ENCODE data around the gene FMR1NB.

Gene FMR1NB, protein sequence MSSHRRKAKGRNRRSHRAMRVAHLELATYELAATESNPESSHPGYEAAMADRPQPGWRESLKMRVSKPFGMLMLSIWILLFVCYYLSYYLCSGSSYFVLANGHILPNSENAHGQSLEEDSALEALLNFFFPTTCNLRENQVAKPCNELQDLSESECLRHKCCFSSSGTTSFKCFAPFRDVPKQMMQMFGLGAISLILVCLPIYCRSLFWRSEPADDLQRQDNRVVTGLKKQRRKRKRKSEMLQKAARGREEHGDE

DNA sequence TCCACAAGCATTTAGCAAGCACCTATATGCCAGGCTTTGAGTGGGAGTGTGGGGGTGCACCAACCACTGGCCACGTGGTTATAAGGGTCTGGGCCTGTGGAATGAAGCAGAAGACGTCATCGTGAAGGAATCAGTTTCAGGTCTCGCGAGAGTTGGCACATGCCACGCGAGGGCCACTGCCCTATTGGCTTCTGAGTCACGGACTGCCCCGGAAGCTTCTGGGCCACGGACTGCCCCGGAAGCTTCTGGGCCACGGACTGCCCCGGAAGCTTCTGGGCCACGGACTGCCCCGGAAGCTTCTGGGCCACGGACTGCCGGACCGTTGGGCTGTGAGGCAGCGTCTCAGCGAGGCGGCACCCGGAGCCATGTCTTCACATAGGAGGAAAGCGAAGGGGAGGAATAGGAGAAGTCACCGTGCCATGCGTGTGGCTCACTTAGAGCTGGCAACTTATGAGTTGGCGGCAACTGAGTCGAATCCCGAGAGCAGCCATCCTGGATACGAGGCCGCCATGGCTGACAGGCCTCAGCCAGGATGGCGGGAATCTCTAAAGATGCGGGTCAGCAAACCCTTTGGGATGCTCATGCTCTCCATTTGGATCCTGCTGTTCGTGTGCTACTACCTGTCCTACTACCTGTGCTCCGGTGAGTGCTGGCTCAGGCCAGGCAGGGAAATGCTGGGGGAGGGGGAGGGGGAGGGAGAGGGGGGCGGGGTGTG lies at the start of gene FMR1NB:
TSS of gene FMR1NB (plus strand) at position 300 of the 715 bp plus-strand sequence. CDS start at position 366, 66 bp downstream.
- POLR2A ChIA-PET = no interaction called here

DNA sequence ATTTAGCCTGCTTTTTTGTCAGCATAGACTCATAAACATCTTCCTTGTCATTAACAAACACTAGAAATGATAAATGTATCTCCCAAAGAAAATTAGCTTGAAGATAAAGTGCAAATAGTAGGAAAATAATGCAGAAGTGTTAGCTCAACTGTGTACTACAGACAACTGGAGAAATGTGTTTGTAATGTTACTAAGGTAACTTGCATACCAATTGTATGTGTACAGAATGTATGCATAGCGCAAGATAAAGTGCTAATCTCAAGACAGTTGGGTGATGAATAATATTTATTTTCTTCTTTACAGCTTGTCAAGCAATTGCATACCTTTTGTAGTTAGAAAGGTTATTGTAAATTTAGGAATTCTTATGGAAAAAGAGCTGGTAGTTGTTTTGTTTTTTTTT lies 47.3 kb upstream of the FMR1NB start:
- POLR2A ChIA-PET = no interaction called here
- no peak for DNase-seq (ENCODE audit: extremely low spot score)
- CTCF ChIA-PET = interaction anchor here (0.8 to 1.3 kb wide), 2 partner anchors 12 to 13 kb away, joined by 3 to 4 read pairs; no protein-coding TSS in a partner anchor
- TF ChIP-seq, protein P1, sequence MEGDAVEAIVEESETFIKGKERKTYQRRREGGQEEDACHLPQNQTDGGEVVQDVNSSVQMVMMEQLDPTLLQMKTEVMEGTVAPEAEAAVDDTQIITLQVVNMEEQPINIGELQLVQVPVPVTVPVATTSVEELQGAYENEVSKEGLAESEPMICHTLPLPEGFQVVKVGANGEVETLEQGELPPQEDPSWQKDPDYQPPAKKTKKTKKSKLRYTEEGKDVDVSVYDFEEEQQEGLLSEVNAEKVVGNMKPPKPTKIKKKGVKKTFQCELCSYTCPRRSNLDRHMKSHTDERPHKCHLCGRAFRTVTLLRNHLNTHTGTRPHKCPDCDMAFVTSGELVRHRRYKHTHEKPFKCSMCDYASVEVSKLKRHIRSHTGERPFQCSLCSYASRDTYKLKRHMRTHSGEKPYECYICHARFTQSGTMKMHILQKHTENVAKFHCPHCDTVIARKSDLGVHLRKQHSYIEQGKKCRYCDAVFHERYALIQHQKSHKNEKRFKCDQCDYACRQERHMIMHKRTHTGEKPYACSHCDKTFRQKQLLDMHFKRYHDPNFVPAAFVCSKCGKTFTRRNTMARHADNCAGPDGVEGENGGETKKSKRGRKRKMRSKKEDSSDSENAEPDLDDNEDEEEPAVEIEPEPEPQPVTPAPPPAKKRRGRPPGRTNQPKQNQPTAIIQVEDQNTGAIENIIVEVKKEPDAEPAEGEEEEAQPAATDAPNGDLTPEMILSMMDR (IDR thresholded peaks at IDR 0.05; ENCODE audit: control extremely low read depth, extremely low read depth, low read depth, missing control alignments) = no peak

More for the DNA sequence above, at the start of gene FMR1NB:
- TF ChIP-seq, protein P1 (IDR thresholded peaks at IDR 0.05; ENCODE audit: control extremely low read depth, extremely low read depth, low read depth, missing control alignments) = no peak
- DNase-seq (ENCODE audit: extremely low spot score) = no peak
- CTCF ChIA-PET = no interaction called here

DNA sequence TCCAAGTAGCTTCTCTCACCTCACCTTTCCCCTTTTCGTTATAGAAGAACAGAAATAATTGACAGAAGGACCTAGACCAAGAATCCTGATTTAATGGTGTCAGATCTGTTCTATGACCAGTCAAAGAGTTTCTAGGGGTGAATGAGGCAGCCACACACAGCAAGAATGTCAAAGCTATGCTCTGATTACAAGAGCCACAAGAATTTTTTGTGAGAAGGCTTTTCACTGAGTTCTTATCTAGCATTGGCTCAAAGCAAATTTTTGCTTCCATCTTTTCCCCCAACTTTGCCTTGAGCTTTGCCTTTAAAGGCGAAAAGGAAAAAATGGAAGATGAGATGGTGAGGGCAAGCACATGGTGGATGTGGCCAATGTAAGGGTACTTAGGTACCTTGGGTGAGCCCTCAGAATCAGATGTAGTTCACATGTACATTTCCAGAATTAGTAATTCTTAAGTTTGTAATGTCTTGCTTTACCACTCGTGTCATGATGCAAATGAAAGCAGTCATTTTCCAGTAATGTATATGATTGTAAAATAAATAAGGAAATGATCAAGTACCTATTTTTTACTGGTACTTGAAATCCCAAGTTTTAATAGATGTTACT lies 45.9 kb upstream of the FMR1NB start:
- CTCF ChIA-PET = no interaction called here
- TF ChIP-seq, protein P1 (IDR thresholded peaks at IDR 0.05; ENCODE audit: control extremely low read depth, extremely low read depth, low read depth, missing control alignments) = no peak

DNA sequence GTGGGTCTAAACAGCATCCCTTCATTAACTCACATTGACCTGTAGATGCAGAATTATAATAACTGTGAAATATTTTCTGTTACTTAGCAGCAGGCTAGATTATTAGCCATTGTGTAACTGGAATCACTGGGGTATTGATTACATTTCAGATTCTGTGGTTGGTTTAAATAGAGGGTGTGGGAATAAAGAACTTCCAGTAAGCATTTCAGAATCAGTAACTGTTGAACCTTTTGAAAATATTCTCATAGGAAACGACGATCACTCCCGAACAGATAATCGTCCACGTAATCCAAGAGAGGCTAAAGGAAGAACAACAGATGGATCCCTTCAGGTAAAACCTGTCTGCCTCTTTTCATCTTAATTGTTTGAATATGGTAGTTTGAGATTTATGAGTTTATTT lies 35.9 kb upstream of the FMR1NB start:
- DNase-seq (ENCODE audit: extremely low spot score) = no peak
- TF ChIP-seq, protein P1 (IDR thresholded peaks at IDR 0.05; ENCODE audit: control extremely low read depth, extremely low read depth, low read depth, missing control alignments) = no peak
- POLR2A ChIA-PET = no interaction called here
- CTCF ChIA-PET = no interaction called here

More for the DNA sequence above, 45.9 kb upstream of the FMR1NB start:
- DNase-seq (ENCODE audit: extremely low spot score) = no peak
- POLR2A ChIA-PET = no interaction called here

DNA sequence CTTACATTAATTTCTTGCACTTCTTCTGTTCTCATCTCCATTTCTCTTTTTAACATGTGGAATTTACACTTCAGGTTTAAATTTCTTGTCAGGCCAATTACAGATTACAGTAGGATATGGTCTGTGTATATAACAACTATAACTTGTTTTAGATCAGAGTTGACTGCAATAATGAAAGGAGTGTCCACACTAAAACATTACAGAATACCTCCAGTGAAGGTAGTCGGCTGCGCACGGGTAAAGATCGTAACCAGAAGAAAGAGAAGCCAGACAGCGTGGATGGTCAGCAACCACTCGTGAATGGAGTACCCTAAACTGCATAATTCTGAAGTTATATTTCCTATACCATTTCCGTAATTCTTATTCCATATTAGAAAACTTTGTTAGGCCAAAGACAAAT lies 32.6 kb upstream of the FMR1NB start:
- TF ChIP-seq, protein P1 (IDR thresholded peaks at IDR 0.05; ENCODE audit: control extremely low read depth, extremely low read depth, low read depth, missing control alignments) = no peak
- no peak for DNase-seq (ENCODE audit: extremely low spot score)
- ChIA-PET CTCF (no interaction called here), POLR2A (no interaction called here)

DNA sequence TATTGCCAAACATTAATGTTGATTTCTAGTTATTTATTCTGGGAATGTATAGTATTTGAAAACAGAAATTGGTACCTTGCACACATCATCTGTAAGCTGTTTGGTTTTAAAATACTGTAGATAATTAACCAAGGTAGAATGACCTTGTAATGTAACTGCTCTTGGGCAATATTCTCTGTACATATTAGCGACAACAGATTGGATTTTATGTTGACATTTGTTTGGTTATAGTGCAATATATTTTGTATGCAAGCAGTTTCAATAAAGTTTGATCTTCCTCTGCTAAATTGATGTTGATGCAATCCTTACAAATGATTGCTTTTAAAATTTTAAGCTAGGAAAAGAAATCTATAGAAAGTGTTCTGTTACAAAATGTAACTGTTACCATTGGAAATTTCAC lies 30.8 kb upstream of the FMR1NB start:
- TF ChIP-seq, protein P1 (IDR thresholded peaks at IDR 0.05; ENCODE audit: control extremely low read depth, extremely low read depth, low read depth, missing control alignments) = no peak
- CTCF ChIA-PET = no interaction called here
- POLR2A ChIA-PET = no interaction called here
- no peak for DNase-seq (ENCODE audit: extremely low spot score)
